K562 (cell line): ENCODE measurements around the gene VIM. TPM values are rescaled to one million over a fixed set of nuclear protein-coding genes. Genes with fewer than 3 reads are reported as not detected.

Source experiments
- ATAC-seq: fragments of 200-7000 bp; cut with Tn5 transposase; 3 replicates; pipeline ENCODE4 v1.9.1; 2020; ENCODE audit warnings: moderate library complexity
- BruUV-seq: library from RNA; stranded (reverse); fragments of 400-500 nt; replicated peaks from 2 replicates; lab custom pipeline; 2021; lab: Mats Ljungman, UMichigan
- CTCF ChIA-PET: fragments of 300-600 bp; formaldehyde crosslinking; extraction: SDS; loops from one replicate; lab custom pipeline; 2021; ENCODE audit warnings: low intra/inter-chr PET ratio; lab: Yijun Ruan, JAX
- POLR2A ChIA-PET: fragments of 300-600, 350-650 bp; sonication (Branson Sonifier 250); formaldehyde crosslinking; extraction: SDS; loops from one replicate; lab custom pipeline; 2021; ENCODE audit warnings: antibody characterized with exemption, inconsistent platforms; lab: Yijun Ruan, JAX
- DNase-seq, 4 experiments: peaks; one replicate each; pipeline versions ENCODE4 v3.0.0 to v3.0.0-alpha.2; 2011 to 2018; ENCODE audit warnings: low spot score in 3 of 4, mixed read lengths in 3 of 4; ENCODE audit errors: extremely low read depth in 1 of 4
- FAIRE-seq: peaks from 2 replicates; lab custom pipeline; 2011; peaks lifted over from hg19 to GRCh38; lab: Jason Lieb, UNC
- H2AFZ ChIP-seq: 2 replicates; pipeline ENCODE4 v1.6.0; 2011; ENCODE audit warnings: low read depth, low read length, control low read depth, inconsistent platforms
- H3K27ac ChIP-seq: fragments of 200-600 bp; 3 replicates; pipeline ENCODE4 v1.8.0; 2011; ENCODE audit warnings: low read depth, mild to moderate bottlenecking, control low read depth, inconsistent platforms, low read length, moderate library complexity, mixed read lengths; ENCODE audit errors: extremely low read depth
- H3K27me3 ChIP-seq, 2 experiments: fragments of 300-600 bp in 1 of 2; 2 replicates in 1 of 2; 3 replicates in 1 of 2; pipeline versions ENCODE4 v1.6.0 to v1.8.0; 2011; ENCODE audit warnings: inconsistent platforms in 2 of 2, low read length in 2 of 2, mild to moderate bottlenecking in 1 of 2, mixed read lengths in 1 of 2, moderate library complexity in 1 of 2; ENCODE audit not compliant: control insufficient read depth in 2 of 2, insufficient read depth in 2 of 2
- H3K36me3 ChIP-seq: fragments of 300-600 bp; 3 replicates; pipeline ENCODE4 v1.8.0; 2011; ENCODE audit warnings: mild to moderate bottlenecking, low read length, inconsistent platforms; ENCODE audit not compliant: control insufficient read depth, insufficient read depth
- H3K4me1 ChIP-seq, 2 experiments: fragments of 200-600 bp in 1 of 2; replicated peaks in 1 of 2; 2 replicates in 1 of 2; 3 replicates in 1 of 2; pipeline versions ENCODE4 v1.5.1 to v1.8.0; 2011; ENCODE audit warnings: inconsistent platforms in 2 of 2, low read length in 2 of 2, mild to moderate bottlenecking in 1 of 2, mixed read lengths in 1 of 2, moderate library complexity in 1 of 2; ENCODE audit not compliant: control insufficient read depth in 2 of 2, insufficient read depth in 2 of 2
- H3K4me2 ChIP-seq: 2 replicates; pipeline ENCODE4 v1.6.1; 2011; ENCODE audit warnings: low read length, control low read depth, inconsistent platforms, mixed read lengths; ENCODE audit not compliant: insufficient read depth
- H3K4me3 ChIP-seq: fragments of 200-600 bp; sonication (generic), shearing (Covaris generic); 2 replicates; pipeline ENCODE4 v1.5.1; 2016; ENCODE audit warnings: control low read depth, inconsistent platforms
- H3K79me2 ChIP-seq: fragments of 200-600 bp; 3 replicates; pipeline ENCODE4 v1.8.0; 2011; ENCODE audit warnings: low read length, inconsistent platforms; ENCODE audit not compliant: control insufficient read depth, insufficient read depth
- H3K9ac ChIP-seq, 2 experiments: 2 replicates each; pipeline versions ENCODE4 v1.6.0 to v1.6.1; 2011; ENCODE audit warnings: low read depth in 2 of 2, low read length in 2 of 2, control low read depth in 1 of 2, inconsistent platforms in 1 of 2, mild to moderate bottlenecking in 1 of 2, mixed read lengths in 1 of 2; ENCODE audit not compliant: insufficient read depth in 1 of 2
- H3K9me1 ChIP-seq: one replicate; pipeline ENCODE4 v1.6.0; 2011; ENCODE audit warnings: inconsistent platforms, mild to moderate bottlenecking, low read length, moderate library complexity; ENCODE audit not compliant: control insufficient read depth, insufficient read depth
- H3K9me3 ChIP-seq: replicated peaks from 2 replicates; pipeline ENCODE4 v1.5.1; 2011; ENCODE audit warnings: low read depth, low read length, inconsistent platforms; ENCODE audit not compliant: control insufficient read depth, insufficient read depth
- H4K20me1 ChIP-seq: replicated peaks from 2 replicates; pipeline ENCODE4 v1.6.1; 2011; ENCODE audit warnings: low read length, inconsistent platforms, mixed read lengths; ENCODE audit not compliant: control insufficient read depth, insufficient read depth
- BCL6 ChIP-seq: fragments of 250-450 bp; sonication (Bioruptor Pico); IDR thresholded peaks from 2 replicates; pipeline ENCODE4 v1.4.0; 2020
- HDGF ChIP-seq: fragments of 450-650 bp; IDR thresholded peaks from 2 replicates; pipeline ENCODE4 v1.6.1; 2016
- ILF3 ChIP-seq: fragments of 450-650 bp; IDR thresholded peaks from 2 replicates; pipeline ENCODE4 v1.6.1; 2018; ENCODE audit warnings: antibody characterized with exemption, mild to moderate bottlenecking, moderate library complexity, borderline replicate concordance
- IRF9 ChIP-seq: fragments of 450-650 bp; IDR thresholded peaks from 2 replicates; pipeline ENCODE4 v1.6.1; 2016; ENCODE audit warnings: missing biosample characterization, missing genetic modification characterization
- KDM5B ChIP-seq: fragments of 200-600 bp; sonication (generic); IDR thresholded peaks from 2 replicates; pipeline ENCODE4 v1.6.1; 2012; ENCODE audit warnings: low read depth, mild to moderate bottlenecking, moderate library complexity, low read length, control low read depth, inconsistent platforms; ENCODE audit not compliant: insufficient replicate concordance
- NONO ChIP-seq, 2 experiments: fragments of 200-400 bp in 1 of 2; fragments of 450-650 bp in 1 of 2; formaldehyde crosslinking in 1 of 2; IDR thresholded peaks; 2 replicates each; pipeline ENCODE4 v1.6.1; 2017; ENCODE audit warnings: low read depth in 2 of 2, mild to moderate bottlenecking in 2 of 2, moderate library complexity in 2 of 2, low read length in 1 of 2
- PML ChIP-seq: IDR thresholded peaks from 2 replicates; pipeline ENCODE4 v1.6.1; 2012; ENCODE audit warnings: low read length, inconsistent platforms
- POLR2G ChIP-seq: fragments of 200-400 bp; formaldehyde crosslinking; IDR thresholded peaks from 2 replicates; pipeline ENCODE4 v1.6.1; 2017; ENCODE audit warnings: low read depth, mild to moderate bottlenecking, antibody characterized with exemption, low read length, moderate library complexity
- SRF ChIP-seq, 2 experiments: fragments of 250-450, 450-650 bp in 1 of 2; sonication (Bioruptor Pico) in 1 of 2; sonication (generic) in 1 of 2; formaldehyde crosslinking; IDR thresholded peaks; 2 replicates each; pipeline versions ENCODE4 v1.5.0 to v1.5.1; 2020 to 2022; ENCODE audit warnings: mild to moderate bottlenecking in 1 of 2, missing genetic modification reagents in 1 of 2
- ZNF717 ChIP-seq: fragments of 250-450 bp; sonication (Bioruptor Pico); IDR thresholded peaks from 2 replicates; pipeline ENCODE4 v1.5.0; 2021
- WGBS: fragments of 100-300 bp; shearing (Covaris generic); methylation state at CpG from one replicate; pipeline ENCODE4 v1.1.6; 2016; ENCODE audit warnings: low coverage, mixed read lengths; ENCODE audit not compliant: insufficient coverage; ENCODE audit errors: missing lambda C conversion rate; 5-methylcytosine and 5-hydroxymethylcytosine counted together
- in situ Hi-C: fragments of 300-500 bp; cut with MboI; formaldehyde crosslinking; loops from 4 replicates; pipeline ENCODE4 v1.15.0; 2018; ENCODE audit warnings: inconsistent platforms, mixed read lengths
- intact Hi-C: fragments of 100-400 bp; cut with micrococcal nuclease; formaldehyde crosslinking; loops from 2 replicates; pipeline ENCODE4 v1.14.2; 2022
- polyA plus RNA-seq, 8 experiments: library from polyadenylated mRNA; depleted of rRNA in 4 of 8; stranded (reverse) in 5 of 8; unstranded in 3 of 8; fragments of >200 nt; fragmentation: Nextera tagmentation in 2 of 8; fragmentation: Illumina TruSeq in 1 of 8; extraction: Ambion mirVana in 2 of 8; extraction: Trizol in 1 of 8; gene quantifications; 2 replicates each; pipeline versions ENCODE4 v1.2.1 to v1.2.3, GENCODE V29; 2011 to 2014; ENCODE audit warnings: inconsistent platforms in 1 of 8, missing spikeins in 1 of 8
- total RNA-seq, 7 experiments: library from RNA; depleted of rRNA in 6 of 7; stranded (reverse); fragments of >200 nt in 6 of 7; fragmentation: Illumina TruSeq in 2 of 7; extraction: Trizol in 2 of 7; gene quantifications; 2 replicates each; pipeline versions ENCODE4 v1.2.1 to v1.2.3, GENCODE V29; 2011 to 2021; ENCODE audit warnings: low replicate concordance in 1 of 7

Gene VIM
- total and polyA plus RNA-seq, 9 of the 15 experiments (the other 6 are each of a cell fraction or from before 2014, with no cell fraction given), result 86.0 to 621 (median 383) TPM

DNA sequence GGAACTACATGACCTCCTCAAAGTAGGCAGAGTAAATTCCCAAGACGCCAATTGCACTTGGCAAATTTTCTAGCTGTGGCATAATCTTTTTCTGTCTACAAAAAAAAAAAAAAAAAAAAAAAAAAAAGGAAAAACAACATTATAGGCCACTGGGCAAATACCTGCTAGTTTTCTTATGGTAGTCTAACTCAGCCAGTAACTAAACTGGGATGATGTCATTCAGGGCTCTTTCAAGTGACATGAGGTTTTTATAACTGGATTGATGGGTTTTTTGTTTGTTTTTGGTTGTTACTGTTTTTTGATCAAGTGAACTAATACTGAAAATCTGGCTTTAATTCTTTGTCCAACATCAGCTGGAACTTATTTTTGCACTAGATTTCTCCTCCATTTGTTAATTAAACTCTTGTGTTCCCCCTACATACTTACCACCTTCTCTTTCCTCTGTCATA lies 7.4 kb upstream of the VIM start (continued):
- TF ChIP-seq NONO (IDR thresholded peaks at IDR 0.05; ENCODE audit: low read depth in 2 of 2, low read length in 1 of 2), result no peak
- TF ChIP-seq PML, result no peak
- TF ChIP-seq BCL6 (CRISPR knock-in tag), result no peak
- TF ChIP-seq POLR2G, result no peak
- TF ChIP-seq ILF3, result no peak
- no peak for TF ChIP-seq KDM5B
- TF ChIP-seq HDGF, result no peak
- no peak for TF ChIP-seq SRF (CRISPR knock-in tag; IDR thresholded peaks at IDR 0.05)
- no peak for TF ChIP-seq ZNF717 (CRISPR knock-in tag)

- TF ChIP-seq IRF9, result no peak
- H3K79me2 ChIP-seq, result peaks cover 6% of the 10 kb centered on the region; the same call in 1 of the 3 replicates
- no peaks in the 10 kb centered on the region for H3K9me1 ChIP-seq
- H3K4me1 ChIP-seq, result peaks cover 9 to 12% of the 10 kb centered on the region in 2 experiments; a peak in 3 of 5 replicates
- BruUV-seq, result no TSS peak
- POLR2A ChIA-PET, result interaction anchor here (0.8 to 1.0 kb wide), 2 partner anchors 8 to 9 kb away, joined by 3 read pairs; no protein-coding TSS in a partner anchor
- 82% methylated on average over 4 of the region's 4 CpGs for WGBS
- in situ Hi-C loops, result no loop called here
- no peaks in the 10 kb centered on the region for H3K9me3 ChIP-seq
- H4K20me1 ChIP-seq, result no peaks in the 10 kb centered on the region
- H2AFZ ChIP-seq, result no peak overlapping the region
- CTCF ChIA-PET, result no interaction called here
- H3K36me3 ChIP-seq, result no peaks in the 10 kb centered on the region
- DNase-seq, result no peak
- H3K27ac ChIP-seq, result no peak overlapping the region
- intact Hi-C loops, result no loop called here
- no peaks in the 10 kb centered on the region for H3K27me3 ChIP-seq
- no peak overlapping the region for H3K4me3 ChIP-seq
- H3K9ac ChIP-seq, result no peak overlapping the region
- ATAC-seq, result no peak
- H3K4me2 ChIP-seq, result no peak overlapping the region
- no peak for FAIRE-seq
These were observed 5.7 kb upstream of the VIM start for GRCh38 chr10:17222329-17222728.
